Stimulated activated CD8-positive, alpha-beta memory T cell treated with anti-CD3 and anti-CD28 coated beads, Interleukin-15, amount 100 ng/mL, for 1 hour (primary cell): ENCODE results near the gene TMPRSS11A.

Experiments used
- DNase-seq: peaks from one replicate; pipeline ENCODE4 v3.0.0-alpha.2; 2020; ENCODE audit warnings: low read depth

Gene TMPRSS11A

DNA sequence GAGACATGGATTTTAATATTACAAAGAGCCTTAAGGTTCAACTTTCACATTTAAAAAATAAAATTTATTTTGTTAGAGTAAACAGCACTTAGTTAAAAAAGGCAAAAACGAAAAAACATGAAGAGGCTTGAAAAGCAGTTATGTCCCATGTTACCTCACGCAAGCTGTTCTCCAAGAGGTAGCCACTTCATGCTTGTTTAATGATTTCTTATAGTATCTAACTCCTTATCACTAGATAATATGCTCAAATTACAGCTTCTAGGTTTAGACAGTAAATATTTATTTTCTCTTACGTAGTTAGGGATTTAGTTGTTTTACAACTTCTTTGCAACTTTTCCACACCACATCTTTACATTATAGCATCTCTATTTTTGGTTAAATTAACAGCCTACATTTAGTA is 51.7 kb downstream of the TMPRSS11A start:
- DNase-seq = no peak

DNA sequence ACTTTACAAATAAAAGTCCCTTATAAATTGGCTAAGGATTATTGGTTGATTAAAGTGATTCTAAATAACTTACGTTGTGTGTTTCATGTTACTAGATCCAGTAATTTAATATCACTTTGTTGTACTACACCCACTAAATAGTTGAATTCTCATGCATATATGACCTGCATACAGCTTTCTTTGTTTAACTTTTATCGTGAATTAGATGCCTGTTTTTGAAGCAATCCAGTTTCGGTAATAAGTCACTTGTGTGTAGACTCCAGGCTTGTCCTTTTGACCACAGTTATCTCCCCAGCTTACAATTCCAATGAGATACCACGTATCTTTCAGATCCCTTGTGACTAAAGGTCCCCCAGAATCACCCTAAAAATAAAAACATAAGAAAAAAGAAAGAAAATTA is 52.2 kb downstream of the TMPRSS11A start:
- no peak for DNase-seq

DNA sequence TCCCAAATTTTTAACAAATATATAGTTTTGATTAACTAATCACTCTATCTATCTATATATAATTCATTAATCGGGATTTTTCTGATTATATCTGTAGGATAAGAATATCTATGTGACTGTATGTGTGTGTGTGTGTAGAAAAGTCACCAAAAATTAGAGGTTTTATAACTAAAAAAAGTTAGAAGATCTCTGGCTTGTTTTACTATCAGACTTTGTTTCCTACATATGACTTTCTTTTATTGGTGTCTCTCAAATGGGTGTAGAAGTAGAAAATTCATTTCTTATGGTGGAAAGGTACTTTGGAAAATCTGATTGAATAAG is 52.7 kb downstream of the TMPRSS11A start:
- no peak for DNase-seq

DNA sequence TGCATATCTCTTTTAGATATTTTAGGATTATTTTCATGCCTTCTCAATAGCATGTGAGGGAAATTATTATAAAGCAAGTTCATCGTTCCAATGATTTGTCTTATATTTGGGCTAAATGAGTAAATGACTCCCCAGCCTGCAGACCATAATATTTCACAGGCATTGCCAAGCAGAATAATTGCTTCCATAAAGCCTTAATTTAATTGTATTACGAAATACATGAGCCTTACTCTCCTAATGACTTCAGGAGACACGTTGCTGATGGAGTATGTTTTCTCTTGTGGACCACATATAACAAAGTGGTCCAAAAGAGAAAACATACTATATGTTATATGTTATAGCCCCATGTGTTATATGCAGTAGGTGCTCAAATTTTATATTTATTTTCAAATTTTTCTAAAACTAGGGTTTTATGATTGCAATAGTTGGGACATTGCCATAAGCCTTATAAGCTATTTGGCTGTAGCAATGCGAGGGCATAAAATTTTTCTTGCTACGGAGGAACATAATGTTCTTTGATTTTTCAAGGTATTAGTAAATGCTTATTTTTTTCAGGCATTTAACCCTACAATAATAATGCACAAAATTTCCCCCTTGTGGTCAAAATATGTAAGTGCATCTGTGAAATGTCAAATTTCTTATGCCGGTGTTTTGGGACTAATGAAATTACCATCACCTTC is 53.2 kb downstream of the TMPRSS11A start:
- no peak for DNase-seq

DNA sequence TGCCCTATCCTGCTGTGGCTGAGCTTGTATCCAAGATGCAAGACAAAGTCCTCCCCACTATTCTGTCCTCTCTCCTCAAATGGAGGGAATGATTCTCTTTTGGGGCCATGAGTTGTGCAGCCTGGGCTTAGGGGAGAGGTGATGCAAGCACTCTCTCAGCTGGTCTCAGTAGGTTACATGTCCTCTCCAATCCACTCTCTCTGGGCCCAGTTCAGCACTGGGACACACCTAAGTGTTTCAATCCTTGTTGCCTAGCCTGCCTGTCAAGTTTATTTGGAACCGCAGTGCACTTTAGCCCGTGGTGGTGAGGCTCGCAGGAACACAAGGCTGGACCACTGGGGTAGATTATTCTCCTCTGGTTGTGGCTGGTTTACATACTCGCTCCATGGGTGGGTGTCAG is 55.6 kb downstream of the TMPRSS11A start:
- no peak for DNase-seq

DNA sequence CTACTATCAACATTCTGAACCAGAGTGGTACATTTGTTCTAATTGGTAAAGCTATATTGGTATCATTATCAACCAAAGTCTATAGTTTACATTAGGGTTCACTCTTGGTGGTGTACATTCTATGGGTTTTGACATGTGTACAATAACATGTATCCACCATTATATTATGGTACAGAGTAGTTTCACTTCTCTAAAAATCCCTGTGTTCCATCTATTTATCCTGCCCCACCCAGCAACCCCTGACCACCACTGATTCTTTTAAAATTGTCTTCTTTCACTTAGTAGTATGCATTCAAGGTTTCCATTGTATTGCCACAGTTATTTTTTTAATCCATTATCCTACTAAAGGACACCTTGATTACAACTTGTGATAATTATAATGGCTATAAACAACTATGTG is 64.2 kb downstream of the TMPRSS11A start:
- DNase-seq = no peak

DNA sequence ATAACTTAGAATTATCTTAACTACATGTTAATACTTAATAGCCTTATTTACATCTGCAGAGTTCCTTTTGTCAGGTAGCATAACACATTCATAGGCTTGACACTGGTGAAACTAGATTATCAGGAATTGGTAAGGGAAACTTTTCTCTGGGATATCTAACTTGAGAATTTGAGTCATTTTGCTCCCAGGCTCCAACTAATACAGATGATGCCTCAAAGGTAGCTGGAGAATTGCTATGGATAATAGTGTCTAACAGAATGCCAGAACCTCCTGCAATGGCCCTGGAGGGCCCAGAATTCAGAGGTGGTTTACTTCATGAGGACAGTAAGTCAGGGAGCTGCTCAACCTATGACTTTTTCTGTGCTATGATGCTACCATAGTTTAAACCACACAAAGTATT is 65.6 kb downstream of the TMPRSS11A start:
- no peak for DNase-seq

DNA sequence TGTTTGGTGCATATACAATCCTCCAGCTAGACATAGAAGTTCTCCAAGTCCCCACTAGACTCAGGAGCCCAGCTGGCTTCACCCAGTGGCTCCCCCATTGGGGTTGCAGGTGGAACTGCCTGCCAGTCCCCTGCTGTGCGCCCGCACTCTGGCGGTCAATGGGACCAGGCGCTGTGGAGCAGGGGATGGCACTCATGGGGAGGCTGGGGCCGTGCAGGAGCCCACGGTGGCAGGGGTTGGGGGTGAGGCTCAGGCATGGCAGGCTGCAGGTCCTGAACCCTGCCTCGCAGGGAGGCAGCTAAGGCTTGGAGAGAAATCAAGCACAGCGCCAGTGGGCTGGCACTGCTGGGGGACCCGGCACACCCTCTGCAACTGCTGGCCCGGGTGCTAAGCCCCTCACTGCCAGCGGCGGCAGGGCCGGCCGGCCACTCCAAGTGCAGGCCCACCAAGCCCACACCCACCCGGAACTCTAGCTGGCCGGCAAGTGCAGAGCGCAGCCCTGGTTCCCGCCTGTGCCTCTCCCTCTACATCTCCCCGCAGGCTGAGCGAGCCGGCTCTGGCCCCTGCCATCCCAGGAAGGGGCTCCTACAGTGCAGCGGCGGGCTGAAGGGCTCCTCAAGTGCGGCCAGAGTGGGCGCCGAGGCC is 66.8 kb downstream of the TMPRSS11A start:
- DNase-seq = no peak

DNA sequence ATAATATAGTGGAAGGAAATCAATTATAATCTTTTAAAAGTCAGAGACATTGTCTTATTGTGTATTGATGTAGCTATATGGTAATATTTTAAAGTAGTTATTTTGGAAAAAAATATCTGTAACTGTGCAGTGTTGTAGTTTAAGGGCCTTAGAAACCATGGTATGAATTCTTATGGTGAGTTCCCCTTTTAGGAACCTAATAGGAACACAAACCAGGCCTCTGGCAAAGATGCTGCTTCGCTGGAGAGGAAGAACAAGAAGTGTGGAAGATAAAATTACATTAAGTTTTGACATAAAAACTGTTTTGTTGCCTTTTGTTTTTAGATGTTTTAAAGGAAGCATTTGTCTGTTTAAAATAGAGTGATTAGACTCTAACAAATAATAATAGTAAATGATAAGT is 68.6 kb downstream of the TMPRSS11A start:
- DNase-seq = no peak

DNA sequence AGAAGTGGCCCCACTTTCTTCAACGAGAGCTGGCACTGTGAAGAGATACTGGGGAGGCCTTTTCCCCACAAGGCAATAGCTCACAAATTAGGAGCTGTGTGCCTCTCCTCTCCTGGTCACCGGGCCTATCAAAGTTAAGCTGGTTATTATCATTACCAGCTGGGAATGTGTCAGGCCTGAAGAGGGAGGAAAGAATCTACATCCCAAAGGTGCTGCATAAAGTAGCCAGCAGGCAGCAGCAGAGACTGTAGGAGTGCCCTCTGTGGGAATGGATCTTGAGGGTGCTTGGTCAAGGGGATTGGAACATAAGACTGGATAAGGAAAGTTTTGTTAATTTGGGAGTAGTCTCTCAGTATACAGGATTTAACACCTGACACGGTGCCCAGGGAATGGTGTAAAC is 70.4 kb downstream of the TMPRSS11A start:
- no peak for DNase-seq

DNA sequence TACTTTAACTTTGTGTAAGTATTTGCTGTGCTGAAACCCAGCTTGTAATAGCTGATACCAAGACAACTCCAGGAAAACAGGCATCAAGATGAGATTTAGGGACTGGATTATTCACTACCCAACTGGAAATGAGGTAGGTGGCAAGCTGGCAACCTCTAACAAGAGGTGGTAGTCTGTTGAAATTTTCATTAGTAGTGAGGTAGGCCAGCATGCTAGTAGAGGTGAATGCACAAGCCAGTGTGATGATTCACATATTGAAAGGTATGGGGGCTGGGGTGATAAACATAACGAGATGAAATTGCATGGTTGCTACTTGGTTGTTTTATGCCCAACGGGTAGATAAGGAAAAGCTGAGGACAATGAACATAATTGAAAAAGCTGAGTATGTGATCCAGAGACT is 71.0 kb downstream of the TMPRSS11A start:
- DNase-seq = no peak

DNA sequence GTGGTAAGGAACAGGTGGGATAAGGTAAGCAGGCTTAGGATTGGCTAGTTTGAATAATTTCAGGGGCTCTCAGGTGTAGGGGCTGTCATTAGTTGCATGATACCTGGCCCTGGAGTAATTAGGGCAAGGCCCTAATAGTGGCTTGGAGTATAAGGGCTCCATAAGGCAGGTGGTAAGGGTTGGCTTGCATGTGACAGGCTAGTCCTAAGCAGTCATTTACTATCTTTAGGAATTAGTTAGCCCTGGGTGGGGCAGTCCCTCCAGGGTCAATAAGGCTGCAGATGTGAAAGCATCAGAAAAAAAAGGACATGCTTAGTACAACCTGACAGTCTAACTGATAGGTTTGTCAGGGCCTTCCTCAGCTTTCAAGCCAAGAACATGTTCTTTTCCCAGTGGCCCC is 71.6 kb downstream of the TMPRSS11A start:
- DNase-seq = no peak

GRCh38 chr4:67886281-67886680 is 77.0 kb downstream of the TMPRSS11A start:
- DNase-seq = no peak

- no peak for DNase-seq
Measured at GRCh38 chr4:67885762-67886161, 77.5 kb downstream of the TMPRSS11A start.

GRCh38 chr4:67884701-67885100 is 78.6 kb downstream of the TMPRSS11A start:
- no peak for DNase-seq

GRCh38 chr4:67883902-67884301 is 79.4 kb downstream of the TMPRSS11A start, which contains the start of gene TMPRSS11D:
TMPRSS11D (minus strand) TSS chr4:67884002; CDS start chr4:67883933, 69 bp downstream.
- DNase-seq = no peak

GRCh38 chr4:67883458-67883857 is 79.8 kb downstream of the TMPRSS11A start:
- no peak for DNase-seq

- no peak for DNase-seq
Measured at GRCh38 chr4:67880866-67881610, 82.3 kb downstream of the TMPRSS11A start.

- DNase-seq = no peak
Measured at GRCh38 chr4:67879486-67879885, 83.8 kb downstream of the TMPRSS11A start.

GRCh38 chr4:67877086-67877485 is 86.2 kb downstream of the TMPRSS11A start:
- no peak for DNase-seq

- DNase-seq = no peak
Measured at GRCh38 chr4:67874986-67875385, 88.3 kb downstream of the TMPRSS11A start.

- DNase-seq = no peak
Measured at GRCh38 chr4:67873116-67873515, 90.2 kb downstream of the TMPRSS11A start.

- DNase-seq = no peak
Measured at GRCh38 chr4:67871867-67872266, 91.4 kb downstream of the TMPRSS11A start.
